HG03442 (cell line): ENCODE measurements around the gene TFPT.

Source experiments
- ATAC-seq: cut with Tn5 transposase; IDR thresholded peaks from one replicate; pipeline ENCODE4 v1.9.1; 2021; ENCODE audit warnings: mild to moderate bottlenecking, moderate library complexity; ENCODE audit not compliant: unreplicated experiment

TFPT gene

DNA sequence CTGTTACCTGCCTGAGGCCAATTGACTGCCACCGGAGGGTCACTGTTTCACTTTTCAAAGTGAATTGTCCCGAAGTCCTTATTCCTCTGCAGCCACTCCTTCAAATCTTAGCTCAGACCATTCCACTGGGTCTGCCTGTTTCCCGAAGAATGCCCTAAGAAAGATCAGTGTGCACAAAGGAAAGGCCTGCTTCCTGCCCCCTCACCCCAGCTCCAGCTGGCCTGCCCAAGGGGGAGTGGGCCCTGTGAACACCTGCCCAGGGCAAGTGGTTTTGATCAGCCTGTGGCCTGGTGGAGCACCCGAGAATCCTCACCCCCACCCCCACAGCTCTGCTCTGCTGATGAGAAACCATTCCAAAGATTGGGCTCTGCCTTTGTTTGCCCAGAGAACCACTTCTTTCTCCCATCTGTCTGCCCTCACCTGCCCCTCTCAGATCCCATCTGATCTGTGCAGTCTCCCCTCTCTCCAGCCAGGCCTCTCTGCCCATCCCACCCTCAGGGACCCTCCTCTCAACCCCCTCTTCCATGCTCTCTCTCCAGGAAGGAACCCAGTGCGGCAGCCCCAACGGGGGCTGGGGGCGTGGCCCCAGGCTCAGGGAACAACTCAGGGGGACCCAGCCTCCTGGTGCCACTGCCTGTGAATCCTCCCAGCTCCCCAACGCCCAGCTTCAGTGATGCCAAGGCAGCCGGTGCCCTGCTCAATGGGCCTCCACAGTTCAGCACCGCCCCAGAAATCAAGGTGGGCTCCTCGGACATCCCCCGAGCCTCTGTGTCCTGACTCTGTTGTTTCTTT, 33.8 kb upstream of the TFPT start:
- no peak for ATAC-seq

DNA sequence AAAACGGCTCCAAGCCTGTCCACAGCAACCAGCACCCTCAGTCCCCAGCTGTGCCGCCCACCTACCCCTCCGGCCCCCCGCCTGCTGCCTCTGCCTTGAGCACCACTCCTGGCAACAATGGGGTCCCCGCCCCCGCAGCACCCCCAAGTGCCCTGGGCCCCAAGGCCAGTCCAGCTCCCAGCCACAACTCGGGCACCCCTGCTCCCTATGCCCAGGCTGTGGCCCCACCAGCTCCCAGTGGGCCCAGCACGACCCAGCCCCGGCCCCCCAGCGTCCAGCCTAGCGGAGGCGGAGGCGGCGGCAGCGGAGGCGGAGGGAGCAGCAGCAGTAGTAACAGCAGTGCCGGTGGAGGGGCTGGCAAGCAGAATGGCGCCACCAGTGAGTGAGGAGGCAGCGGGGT, 32.7 kb upstream of the TFPT start:
- ATAC-seq, result no peak

DNA sequence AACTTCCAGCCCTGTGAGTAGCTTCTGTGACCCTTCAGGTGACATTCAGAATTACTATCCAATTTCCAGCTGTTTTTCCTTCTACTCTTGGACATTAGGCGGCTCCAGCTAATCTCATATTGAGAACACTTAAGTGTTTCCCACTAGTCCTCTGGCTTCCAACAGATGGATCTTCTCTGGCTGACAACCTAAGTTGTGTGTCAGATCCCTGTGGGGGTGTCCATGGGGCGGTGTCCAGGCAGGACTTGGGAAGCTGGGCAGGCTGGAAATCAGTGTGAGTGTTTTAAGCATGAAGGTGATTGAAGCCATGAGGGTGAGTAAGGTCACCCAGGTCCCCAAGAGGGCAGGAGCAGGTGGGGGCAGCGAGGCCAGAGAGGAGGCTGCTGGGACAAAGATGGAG, 32.2 kb upstream of the TFPT start:
- no peak for ATAC-seq

DNA sequence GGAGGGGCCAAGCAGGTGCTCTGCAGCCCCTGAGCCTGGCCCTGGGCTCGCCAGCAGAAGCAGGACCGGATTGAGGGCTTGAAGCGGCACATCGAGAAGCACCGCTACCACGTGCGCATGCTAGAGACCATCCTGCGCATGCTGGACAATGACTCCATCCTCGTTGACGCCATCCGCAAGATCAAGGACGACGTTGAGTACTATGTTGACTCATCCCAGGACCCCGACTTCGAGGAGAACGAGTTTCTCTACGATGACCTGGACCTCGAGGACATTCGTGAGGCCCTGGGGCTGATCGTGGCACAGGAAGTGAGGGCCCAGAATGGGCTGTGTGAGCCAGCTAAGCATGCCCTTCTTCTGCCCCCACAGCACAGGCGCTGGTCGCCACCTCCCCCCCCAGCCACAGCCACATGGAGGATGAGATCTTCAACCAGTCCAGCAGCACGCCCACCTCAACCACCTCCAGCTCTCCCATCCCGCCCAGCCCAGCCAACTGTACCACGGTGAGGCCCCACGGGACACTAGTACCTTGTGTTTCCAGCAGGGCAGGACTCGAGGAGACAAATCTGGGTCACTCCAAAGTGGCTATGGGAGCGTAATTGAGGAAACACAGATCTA, 30.2 kb upstream of the TFPT start:
- no peak for ATAC-seq

DNA sequence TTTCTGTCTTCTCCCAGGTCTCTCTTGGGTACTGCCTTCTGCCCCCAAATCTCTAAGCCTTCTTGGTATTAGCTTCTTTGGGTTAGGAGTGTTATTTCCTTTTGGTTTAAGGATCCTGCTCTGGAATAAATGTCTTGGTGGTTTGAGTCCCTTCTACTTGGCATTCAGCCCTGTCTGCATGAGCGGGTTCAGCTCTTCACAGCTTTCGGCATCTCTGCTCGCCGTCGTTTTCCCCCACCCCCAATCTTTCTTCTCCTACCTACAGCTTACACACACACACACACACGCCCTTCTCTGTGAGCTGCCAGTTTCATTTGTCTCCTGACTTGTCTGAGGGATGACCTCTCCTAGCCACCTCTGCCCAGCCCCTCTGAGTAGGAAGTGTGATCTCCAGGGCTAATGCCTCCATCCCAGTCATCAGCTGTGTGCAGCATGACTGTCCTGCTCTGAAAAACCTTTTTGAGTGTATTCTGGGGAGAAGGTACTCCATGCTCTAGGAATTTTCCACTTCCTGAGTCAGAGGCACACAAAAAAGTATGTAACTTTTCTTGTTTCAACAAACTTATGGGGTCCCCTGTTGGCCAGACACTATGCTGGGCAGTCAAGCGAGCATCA, 26.8 kb upstream of the TFPT start:
- ATAC-seq, result no peak

DNA sequence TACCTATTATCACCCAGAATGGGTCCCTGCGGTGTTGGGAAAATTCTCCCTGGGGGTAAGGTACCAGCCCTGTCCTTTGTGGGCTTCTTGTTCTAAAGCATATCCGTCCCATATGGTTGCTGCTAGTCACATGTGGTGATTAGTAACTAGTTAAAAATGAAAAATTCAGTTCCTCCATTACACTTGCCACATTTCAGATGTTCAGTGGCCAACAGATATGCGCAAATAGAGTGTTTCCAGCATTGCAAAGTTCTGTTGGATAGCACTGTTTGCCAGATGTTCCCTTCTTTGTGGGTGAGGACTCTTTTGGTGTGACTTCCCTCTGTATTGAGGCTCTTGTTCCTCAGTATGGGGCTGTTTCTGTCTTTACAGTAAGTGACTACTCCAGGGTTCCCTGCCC, 25.9 kb upstream of the TFPT start:
- no peak for ATAC-seq

DNA sequence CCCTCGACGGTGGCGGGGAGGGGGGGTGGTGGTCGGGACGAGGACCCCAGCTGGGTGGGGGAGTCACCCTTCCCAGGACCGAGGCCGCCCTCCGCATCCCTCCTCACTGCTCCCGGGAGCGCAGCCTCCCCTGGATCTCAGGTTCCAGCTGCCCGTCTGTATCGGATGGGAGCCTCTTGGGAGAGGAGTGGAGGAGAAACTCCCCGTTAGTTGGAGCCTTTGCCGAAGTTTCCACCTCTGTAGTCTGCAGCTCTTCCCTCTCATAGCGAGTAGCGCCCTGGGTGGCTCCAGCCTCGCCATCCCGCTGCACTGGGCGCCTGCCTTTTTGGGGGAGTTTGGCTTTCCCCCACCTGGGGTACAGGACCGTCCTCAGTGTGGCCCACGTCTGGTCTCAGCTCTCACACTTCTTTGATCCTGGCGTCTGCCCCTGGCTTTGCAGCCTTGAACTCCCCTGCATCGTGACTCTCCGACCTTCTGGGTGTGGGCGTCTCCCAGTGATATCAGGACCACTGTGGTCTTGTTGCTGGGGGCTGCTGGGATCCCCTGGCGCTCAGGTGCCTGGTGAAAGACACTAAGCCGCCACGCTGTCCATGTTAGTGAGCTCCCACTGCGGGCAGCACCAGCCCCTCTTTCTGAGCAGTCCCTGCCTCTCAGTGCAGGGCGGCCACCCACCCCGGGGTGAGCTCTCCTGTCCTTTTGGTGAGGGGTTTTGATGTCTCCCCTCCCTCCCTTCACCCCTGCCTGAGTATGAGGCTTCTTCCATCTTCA, 23.2 kb upstream of the TFPT start:
- ATAC-seq, result no peak

DNA sequence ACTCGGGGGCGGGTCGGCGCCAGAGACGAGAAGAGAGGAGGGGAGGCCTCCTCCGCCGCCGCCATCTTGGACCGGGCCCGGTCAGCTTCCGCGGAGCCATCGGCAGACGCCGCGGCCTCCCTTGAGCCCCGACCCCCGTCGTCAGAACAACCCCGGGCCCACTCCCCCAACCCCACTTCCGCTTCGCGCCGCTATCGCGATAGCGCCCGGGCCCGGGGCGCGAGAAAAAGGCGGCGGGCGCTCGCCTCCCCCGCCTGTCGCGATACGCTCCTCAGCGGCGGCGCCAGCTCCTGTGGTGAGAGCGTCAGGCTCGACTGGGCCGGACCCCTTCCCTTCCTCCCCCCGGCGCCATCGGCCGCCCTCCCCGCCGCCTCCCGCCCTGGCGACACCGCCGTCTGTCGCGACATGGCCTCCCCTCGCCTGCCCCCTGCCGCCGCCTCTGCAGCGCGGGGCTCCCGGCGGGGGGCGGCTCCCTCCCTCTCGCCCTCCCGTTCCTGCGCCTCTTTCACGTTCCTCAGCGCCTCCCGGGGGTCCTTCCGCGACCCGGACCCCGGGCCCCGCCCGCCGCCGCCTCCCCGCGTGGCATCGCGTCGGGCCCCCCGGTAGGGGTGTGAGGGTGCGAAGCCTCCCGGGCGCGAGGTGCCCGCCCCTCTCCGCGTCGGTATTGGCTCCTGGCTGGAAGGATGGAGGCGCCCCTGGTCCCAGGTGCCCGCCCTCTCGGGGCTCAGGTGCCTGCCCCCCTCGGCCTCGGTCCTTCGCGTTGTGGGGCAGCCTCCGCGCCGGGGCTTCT, 22.4 kb upstream of the TFPT start, which contains the start of gene CNOT3:
CNOT3 (plus strand) TSS at position 64 of the 790 bp plus-strand sequence. CDS start 5,217 bp downstream, outside the sequence.
- ATAC-seq, result no peak

DNA sequence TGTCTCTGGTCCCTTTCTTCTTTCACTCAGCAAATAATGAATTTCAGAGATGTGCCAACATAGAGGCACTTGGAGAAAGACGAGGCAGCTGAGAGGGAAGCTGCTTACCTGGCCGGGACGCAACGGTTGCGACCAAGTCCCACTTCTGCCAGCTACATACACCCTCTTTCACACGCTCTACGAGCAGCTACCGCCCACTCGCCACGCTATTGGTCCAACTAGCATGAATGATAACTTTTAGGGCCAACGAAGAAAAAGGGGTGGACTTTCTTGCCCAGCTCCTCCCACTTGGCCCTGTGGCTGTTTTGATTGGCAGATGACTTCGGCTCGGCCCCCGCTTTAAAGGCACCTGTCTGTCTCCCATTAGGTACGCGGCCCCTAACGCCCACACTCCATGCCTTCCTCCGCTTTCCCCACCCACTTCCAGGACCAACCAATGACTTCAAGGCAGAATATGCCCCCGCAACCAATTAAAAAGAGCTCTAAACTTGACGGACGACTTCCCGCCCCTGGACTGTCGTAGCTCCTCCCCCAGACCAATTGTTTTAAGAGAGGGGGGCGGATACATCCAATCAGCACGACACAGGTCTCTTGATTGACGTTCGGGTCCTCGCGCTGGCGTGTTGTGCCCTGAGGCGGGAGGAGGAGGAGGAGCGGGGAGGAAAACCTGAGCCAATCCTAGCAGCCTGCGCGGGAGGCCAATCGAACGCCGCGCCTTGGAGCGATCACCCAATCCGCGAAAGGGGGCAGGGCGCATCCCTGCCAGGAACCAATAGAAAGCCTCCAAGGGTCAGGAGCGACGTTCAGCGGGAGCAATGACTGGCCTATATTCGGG, 21.6 kb upstream of the TFPT start:
- peak; percentile 73 for ATAC-seq

DNA sequence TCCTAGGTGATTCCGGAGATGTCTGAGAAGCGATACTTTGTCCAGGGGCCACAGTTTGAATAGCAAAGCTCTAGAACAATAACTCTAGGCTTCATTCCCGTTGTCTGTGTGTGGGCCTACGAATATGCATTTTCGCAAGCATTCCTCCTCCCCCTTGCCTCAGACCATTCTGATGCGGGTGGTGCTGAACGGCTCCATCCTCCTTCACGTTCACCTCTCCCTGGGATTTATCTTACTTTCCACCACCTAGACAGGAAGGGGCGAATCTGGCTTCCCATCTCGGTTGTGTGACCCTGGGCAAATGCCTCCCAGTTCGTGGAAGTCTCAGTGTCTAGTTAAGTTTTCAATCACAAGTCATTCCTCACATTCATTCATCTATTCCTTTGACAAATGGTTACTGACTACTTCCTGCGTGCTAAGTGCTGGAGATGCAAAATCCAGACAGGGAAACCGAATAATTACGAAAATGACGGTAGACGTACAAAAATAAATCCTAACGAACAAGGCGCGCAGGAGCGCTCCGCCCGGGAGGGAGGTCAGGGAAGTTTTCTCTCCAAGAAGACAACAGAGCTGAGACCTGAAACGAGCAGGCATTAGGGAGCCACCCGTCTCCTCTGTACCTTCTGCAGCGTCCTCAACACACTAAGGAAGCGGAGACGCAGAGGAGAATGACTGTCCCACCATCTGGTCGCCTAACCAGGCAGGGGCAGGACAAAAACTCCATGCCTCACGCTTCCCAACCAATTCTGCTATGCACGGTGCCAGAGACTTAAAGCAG, 20.8 kb upstream of the TFPT start:
- no peak for ATAC-seq

DNA sequence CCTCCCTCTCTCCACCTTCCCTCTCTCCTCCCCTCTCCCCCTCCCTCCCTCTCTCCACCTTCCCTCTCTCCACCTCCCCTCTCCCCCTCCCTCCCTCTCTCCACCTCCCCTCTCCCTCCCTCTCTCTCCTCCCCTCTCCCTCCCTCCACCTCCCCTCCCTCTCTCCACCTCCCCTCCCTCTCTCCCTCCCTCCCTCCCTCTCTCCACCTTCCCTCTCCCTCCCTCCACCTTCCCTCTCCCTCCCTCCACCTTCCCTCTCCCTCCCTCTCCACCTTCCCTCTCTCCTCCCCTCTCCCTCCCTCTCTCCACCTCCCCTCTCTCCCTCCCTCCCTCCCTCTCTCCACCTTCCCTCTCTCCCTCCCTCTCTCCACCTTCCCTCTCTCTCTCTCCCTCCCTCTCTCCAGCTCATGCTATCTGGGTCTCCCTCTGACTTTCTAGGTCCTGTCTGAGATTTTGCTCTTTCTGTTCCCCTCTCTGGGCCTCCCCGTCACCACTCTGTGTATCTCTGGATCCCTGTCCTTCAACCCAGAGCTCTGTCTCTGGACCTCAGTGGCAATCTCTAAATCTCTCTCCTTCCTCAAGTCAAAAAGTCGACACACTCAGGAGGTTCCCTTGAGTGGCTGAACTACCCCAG, 18.6 kb upstream of the TFPT start:
- ATAC-seq, result no peak

DNA sequence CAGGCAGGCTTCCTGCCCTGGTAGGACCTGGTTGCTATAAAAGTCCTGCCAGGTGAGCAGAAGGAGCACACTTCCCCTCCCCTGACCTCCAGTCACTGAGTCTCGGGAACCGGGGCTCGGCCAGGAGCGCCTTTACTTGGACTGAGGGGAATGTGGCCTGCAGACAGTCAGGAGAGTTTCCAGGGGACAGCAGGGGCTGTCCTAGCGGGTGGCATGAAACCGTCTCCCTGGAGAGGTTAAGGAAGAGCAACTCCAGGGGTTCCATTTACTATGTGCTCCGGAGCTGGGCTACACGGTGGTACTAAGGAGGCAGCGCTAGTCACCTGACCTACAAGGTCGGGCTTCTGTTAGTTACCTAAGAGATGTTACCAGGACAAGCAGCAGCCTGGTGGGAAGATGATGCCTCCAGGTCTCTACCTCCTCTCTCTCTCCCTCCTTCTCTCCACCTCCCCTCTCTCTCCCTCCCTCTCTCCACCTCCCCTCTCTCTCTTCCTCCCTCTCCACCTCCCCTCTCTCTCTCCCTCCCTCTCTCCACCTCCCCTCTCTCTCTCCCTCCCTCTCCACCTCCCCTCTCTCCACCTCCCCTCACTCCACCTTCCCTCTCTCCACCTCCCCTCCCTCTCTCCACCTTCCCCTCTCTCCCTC, 18.0 kb upstream of the TFPT start:
- no peak for ATAC-seq

DNA sequence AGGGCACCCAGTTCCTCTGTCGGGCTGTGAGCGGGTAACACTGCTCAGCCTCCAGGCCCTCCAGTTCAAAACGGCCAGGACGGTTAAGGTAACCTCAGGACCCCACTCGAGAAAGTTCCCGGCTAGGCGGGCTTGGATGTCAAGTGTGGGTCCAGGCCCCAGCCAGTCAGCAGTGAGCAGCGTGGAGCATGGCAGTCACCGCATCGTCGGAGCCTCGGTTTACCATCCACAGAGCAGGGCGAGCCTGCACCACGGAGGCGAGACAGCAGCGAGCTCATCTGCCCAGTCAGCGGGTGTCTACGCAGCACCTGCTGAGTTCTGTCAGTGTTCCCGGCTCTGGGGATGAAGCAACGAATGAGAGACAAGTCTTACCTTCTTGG, 14.2 kb upstream of the TFPT start:
- ATAC-seq, result no peak

DNA sequence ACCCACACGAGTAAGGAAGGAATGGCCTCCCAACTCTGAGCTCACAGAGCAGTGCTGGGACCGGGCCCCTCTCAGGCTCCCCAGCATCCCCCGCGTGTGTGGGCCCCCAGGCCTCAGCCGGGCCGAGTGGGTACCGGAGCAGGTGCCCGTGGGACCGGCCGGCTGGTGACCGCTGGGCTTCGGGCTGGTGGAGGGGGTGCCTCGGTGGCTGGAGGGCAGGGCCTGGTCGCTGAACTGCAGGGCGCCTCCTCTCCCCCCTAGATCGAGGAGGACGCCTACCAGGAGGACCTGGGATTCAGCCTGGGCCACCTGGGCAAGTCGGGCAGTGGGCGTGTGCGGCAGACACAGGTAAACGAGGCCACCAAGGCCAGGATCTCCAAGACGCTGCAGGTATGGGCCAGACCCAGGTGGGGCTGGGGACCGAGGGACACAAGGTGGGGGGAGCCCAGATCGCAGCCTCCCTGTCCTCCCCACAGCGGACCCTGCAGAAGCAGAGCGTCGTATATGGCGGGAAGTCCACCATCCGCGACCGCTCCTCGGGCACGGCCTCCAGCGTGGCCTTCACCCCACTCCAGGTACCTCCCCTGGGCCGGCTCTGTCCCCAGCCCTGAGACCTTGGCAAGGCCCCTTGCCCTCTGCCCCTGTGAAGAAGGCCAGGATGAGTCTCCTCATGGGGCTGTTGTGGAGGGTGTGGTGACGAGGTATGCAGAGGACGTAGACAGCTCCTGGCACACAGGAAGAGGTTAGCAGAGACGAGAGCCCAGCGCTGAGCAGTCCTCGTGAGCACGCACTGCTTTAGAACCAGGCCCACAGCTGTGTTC, 13.5 kb upstream of the TFPT start:
- no peak for ATAC-seq

DNA sequence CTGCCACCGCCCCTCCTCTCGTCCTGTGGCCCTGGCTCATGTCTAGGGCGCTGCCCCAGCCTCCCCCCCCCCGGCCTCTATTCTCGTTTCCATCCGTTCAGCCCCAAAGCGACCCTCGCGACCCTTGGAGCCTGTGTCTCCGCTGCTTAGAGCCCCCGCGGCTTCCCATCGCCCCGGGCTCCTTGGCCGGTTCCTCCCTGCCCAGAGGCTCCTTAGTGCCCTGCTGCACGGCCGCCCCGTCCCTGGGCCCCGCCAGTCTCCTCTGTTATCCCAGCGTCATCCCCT, 12.9 kb upstream of the TFPT start:
- no peak for ATAC-seq

DNA sequence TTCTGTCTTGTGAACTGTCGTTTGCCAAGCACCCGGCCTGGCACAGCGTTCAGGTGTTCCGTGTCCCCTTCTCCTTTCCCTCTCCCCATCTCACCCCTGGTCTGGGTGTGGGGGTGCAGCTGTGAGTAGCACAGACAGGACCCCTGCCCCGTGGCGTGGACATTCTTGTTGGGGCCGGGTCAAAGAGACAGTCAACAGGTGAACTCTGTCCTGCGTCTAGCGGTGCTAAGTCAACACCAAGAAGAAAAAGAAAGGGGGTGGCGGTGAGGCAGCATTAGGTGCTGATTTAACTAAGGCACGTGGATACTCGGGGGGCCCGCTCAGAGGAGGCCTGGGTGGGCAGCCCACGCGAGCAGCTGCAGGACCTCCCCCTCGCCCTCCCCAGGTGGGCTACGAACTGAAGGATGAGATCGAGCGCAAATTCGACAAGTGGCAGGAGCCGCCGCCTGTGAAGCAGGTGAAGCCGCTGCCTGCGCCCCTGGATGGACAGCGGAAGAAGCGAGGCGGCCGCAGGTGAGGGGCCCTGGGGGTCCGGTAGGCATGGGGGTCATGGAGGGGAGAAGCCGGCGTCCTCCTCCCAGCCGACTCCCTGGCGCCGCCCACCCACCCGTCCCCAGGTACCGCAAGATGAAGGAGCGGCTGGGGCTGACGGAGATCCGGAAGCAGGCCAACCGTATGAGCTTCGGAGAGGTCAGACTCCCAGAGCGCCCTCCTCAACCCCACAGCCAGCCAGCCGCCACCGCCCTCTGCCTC, 12.4 kb upstream of the TFPT start:
- ATAC-seq, result no peak

DNA sequence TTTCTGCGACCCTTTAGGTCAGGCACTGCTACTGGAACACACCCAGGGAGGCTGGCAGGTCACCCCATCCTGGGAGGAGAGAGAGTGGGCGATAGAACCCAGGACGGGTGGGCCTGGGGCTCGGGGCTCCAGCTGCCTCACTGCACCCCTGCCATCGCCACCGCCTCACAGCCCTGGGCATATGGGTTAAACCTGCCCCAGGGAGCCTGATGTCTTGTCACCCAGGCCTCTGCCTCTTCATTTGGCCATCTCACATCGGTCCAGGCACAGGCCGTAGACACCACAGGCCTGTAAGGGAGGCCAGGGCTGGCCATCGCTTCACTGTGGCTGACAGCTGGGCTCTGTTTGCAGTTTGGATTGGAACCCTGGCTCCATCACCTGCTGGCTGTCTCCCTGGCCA, 10.3 kb upstream of the TFPT start:
- no peak for ATAC-seq
